Pulmonary artery endothelial cell (primary cell): ENCODE results near the gene ATRIP. TPM values are rescaled to one million over a fixed set of nuclear protein-coding genes. Genes with fewer than 3 reads are reported as not detected.

Source experiments
- DNase-seq: peaks from one replicate; pipeline ENCODE4 v3.0.0-alpha.2; 2011; ENCODE audit warnings: low read depth, low spot score
- total RNA-seq: library from RNA; depleted of rRNA; stranded (reverse); fragments of >200 nt; gene quantifications from 2 replicates; pipeline ENCODE4 v1.2.3, GENCODE V29; 2014

The ATRIP gene
- total RNA-seq, 1 donor from 2014 or later: 9.2 TPM

DNA sequence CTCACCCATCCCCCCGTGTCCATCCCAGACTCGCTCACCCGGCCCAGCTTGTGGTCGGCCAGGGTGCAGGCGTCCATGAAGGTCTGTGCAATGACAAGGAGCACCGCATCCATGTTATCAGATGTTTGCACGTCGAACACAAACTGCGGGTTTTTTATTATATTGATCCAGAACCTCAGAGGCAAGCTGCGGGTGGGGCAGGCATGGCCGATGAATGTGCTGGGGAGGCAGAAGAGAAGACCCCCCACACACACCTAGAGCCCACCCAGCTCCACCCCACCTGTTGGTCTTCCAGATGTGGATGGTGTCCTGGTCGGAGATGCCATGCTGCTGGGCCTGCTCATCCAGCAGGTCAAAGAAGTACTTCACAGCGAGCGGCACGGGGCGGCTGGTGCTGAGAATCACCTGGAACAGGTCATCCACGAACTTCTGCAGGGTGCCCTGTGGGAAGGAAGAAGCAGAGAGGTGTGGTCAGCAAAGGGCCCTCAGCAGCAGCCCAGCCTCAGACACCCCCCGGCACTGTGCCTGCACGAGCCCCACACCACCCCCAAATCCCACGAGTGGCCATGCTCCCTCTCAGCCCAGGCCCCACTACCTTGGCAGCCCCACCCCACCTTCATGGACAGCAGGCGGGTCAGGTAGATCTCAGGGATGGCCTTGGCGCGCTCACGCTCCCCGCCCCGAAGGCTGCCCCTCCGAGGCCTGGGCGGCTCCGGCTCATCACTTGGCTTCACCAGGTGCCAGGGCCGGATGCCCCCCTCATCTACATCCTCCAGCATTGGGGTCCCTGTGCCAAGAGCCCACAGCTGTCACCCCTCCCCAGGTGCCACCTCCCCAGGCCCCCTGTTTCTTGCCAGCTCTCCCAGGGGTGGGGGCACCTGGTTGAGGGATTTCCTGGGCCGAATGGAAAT, 37.0 kb upstream of the ATRIP start:
- no peak for DNase-seq

DNA sequence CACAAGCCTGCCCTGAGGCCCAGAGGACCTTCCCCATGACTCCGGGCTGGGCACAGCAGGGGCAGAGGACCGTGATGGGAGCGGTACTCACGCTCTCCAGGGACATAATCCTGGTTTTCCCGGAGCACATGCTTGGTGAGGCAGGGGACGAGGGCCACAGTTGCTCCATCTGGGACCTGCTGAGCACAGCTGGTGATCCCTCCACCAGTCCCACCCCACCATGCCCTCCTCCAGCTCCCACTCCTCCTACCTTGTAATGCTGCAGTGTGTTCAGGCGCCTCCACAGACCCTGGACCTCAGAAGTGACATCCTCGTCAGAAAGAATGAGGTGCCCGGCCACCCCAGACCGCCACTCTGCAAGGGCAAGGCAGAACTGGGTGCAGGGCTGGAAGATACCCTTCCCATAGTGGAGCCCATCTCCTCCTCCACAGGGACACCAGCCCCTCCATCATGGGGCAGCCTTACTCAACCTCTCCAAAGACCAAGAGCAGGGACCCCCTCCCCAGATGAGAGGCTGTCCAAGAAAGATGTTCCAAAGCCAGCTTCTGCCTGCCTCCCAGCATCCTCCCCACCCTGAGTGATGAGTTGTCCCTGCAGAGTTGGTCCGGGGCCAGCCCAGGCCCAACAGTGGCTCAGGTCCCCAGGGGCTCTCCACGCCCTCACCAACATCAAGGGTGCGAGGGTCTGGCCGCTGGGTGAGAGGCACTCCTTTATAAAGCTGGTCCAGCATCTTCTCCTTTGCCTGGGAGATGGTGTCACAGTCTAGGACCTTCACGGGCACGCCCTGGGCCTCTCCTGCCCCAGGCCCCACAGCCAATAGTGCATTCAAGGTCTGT, 36.1 kb upstream of the ATRIP start:
- DNase-seq: no peak

DNA sequence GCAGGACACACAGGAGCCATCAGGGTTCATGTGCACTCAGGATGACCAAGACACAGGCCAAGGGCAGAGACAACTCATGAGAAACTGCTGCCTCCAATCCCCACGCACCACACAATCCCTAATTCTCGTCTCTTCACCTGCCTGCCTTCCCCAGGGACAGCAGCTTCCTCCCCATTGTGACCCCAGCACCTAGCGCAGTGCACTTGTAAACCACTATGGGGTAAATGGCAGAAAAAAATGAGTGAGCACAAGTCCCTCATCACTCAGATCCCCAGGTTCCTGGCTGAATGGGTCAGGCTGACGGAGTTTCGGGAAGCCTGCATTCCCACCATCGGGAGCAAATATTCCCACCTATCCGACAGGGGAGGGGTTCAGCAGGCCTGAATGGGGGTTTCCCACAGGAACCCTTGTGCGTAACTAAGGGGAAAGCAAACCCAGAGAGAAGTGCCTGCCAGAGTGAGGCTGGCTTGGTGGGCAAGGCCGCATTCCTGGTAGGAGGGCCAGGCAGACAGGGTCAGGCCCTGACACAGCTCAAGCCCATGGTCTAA, 35.4 kb upstream of the ATRIP start:
- no peak for DNase-seq

DNA sequence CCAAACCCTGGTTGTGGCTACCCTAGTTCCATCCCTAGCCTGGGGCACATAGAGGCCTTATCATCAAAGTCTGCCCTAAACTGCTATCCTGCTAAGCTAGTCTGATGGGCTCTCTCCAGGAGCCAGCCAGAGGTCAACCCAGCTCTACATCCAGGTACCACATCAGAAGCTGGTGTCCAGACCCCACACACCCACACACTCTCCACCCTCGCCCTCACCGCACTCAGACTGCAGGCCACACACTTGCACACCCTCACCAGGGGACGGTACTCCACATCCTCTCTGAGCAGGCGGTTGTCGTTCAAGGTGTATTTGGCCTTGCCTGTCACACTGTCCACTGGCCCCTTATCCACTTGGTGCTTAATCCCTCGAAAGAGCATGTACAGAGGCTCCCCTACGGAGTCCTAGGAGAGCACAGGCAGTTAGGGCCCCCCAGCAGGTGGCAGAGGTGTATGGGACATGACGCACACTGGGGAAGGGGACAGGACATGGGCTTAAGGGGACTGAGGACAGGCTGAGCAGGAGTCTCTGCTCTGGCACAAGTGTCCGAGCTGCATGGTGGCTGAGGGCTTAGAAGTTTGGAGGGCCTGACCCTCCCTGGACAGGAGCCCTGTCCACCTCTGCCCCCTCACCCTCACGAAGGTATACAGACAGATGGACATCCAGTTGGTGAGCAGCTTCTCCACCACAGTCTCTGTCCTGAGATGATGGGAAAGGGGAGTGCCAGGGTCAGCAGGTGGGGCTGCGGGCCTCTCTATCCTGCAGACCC, 34.7 kb upstream of the ATRIP start:
- no peak for DNase-seq

DNA sequence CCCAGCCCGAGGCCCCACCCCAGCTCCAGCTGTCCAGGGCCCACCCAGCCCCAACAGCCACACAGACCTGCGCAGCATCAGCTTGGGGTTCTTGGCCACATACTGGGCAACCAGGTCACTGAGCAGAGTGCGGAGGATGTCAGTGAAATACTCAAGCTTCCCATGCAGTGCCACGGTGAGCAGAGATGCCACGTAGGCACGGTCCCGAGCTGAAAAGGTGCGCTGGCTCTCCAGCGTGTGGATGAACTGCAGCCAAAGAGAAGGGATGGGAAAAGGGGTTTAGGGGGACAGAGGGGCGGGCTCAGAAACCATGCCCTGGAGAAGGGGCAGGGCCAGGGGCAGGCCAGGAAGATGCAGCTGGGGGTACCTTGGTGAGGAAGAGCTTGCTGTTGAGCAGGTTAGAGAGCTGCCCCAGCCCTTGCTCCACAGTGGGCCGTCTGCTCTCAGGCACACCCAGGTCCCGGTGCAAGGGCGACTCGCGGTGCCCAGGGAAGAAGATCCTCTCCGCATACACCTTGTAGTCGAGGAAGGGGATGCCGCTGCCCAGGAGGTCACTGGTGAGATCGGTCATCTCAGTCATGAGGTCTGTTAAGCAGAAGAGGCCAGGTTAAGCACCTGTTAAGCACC, 34.0 kb upstream of the ATRIP start:
- DNase-seq: no peak

DNA sequence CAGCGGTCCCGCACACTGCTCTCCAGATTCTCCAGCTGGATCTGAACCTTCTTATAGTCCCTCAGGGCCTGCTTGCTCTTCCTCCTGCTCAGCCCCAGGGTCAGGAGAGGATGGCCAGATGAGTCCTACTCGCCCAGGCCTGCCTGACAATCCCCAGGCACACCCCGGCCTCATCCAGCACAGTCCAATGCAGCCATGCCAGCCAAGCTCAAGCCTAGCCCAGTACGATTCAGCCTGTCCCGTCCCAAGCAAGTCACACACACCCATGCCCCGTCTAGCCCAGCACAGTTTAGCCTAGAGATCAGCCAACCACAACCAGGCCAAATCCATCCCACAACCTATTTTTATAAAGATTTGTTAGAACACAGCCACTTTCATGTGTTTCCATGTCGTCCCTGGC, 33.5 kb upstream of the ATRIP start:
- no peak for DNase-seq

DNA sequence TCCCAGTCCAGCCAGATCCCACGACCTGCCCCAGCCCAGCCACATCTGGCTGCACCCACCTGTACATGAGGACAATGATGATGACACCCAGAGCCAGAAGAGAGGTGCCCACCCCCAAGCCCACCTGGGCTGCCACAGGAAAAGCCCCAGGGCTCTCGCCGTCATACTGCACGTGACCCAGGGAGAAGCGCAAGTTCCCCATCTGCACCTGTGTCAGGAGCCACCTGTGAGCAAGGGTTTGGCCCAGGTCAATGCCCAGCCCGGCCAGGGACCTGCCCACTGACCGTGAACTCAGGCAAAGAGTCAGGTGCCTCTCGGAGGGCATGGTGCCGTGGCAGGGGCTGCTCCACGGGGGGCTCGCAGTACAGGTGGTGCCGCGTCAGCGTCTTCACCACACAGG, 32.9 kb upstream of the ATRIP start:
- DNase-seq: no peak

DNA sequence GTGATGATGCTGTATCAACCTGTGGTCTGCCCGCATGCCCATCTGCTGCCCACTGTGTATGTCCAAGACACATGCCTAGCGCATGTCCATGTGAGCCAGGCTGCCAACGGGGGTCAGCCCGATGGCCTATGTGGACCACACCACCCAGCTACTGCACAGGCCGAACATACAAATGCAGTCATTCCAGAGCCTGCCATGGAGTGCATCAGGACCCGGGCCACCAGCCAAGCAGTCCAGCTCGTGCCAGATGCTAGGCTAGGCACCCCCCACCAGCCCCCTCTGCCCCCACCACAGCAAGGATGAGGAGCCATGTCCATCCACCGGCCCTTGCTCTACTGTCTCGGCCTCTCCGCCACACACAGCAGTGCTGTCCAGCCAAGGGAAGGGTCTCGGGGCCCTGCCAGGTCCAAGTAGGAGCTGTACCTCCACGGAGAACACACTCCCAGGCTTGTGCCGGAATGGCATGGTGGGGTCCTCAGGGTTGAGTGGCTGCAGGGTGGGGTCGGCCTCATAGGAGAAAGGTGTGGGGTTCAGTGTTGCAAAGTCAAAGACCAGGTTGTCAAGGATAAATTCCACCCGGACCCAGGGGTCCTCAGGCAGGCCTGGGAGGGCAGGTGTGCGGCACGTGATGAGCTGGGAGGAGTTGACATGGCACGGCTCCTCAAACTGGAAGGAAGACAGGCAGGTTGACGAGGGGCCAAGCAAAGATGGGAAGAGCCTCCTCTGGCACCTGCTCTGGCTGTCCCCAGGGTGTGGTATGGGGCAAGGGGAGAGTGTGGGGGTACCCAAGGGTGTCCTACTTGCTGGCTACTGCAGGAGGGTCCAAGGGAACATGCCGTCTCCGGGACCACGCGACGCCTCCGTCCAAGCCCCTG, 31.9 kb upstream of the ATRIP start:
- DNase-seq: no peak

DNA sequence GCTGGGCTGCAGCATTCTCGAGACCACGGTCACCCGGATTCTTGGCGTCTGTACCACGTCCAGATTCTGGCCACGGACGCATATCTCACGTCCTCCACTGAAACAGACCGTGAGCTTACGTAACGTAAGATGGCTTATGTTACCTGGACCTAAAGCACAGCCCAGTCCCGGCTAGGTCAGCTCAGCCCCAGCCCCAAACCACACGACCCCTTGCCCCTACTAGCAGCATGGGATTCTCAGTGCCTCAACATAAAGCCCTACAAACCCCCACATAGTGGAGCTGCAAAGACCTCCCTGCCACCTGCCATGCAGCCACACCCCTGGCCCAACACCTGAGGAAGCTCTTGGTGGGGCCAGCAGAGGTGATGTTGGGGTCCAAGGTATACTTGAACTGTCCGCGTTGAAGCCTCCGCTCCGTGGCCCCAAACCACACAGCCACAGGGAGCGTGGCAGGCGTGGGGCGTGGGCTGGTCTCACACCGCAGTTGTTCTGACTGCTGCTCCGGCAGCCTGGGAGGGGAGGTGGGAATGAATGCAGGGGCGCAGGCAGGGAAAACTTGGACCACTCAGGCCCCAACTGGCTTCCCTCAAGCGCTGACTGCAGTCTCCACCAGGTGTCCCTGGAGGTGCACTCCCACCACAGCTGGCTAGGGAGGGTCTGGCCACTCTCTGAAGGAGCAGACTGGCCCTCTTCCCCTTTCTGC, 31.1 kb upstream of the ATRIP start:
- no peak for DNase-seq

DNA sequence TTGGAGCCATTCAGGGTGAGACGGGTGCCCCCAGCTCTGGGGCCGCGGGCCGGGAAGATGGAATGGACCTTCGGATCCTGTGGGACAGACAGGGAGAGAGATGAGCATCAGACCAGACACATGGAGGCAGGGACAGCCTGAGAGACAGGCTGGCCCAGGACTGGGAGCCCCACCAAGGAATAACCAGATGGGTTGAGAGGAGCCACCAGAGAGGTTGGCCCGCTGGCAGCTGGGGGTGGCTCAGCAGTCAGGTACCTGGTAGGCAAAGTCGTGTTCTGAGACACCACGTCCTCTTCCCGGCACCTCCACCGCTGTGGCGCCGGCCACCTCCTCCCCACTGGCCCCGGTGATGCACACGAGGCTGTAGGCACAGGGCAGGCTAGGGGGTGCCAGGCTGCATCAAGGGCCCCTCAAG, 30.4 kb upstream of the ATRIP start:
- DNase-seq: no peak

DNA sequence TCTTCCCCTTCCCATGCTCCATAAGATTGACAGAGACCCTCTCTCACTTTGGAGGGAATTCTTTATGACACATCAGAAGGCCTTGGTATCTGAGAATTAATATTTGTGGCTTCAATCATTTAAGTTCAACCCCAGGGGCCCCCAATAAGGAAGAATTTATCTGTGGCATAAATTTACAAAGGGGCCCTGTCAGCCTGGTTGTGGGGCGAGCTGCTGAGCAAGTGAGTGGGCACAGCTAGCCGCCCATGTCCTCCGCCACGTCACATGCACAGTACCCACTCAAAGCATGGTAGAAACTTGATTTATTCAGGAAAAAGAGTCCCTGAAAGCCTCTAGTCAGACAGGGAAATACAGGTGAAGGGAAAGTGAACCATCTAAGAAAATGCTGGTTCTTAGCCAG, 30.0 kb upstream of the ATRIP start:
- DNase-seq: no peak

DNA sequence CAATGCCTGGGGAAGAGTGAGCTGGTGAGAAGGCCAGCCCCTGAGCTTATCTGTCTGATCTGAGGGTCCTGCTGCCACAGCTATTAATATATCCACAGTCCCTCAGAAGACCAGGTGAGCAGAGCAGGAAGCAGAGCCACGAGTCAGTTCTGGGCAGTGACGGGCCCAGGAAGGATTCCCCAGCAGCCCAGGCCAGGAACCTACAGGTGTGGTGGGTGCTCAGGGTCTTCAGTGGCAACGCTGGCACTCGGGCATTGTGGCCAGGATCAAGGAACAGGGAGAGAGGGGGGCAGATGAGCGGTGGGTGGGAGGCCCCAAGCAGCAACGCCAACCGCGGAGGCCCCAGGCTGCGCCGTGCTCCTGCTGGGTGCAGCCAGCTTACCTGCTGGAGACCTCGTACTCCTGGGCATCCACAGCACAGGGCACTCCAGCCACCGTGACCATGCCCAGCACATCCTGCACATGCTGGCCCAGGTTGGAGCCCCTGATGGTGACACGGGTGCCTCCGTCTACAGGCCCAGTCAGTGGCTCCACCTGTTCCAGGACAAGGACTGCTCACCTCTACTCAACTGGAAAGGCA, 28.9 kb upstream of the ATRIP start:
- no peak for DNase-seq

DNA sequence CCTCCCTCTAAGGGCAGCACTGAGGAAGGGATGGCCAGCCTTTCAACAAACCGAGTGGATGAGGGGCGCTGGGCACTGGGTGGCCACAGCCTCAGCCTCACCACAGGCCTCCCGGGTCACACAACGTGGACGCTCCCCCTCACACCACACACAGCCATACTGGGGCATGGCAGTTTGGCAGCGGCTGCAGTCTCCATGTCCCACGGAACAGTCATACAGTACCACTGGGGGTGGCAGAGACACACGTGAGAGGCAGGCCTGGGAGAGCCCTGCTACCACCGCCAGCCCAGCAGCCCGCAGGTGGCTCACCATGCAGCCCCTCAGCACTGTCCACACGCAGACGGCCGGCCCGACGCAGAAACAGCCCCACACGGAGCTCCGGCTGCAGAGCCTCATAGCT, 28.4 kb upstream of the ATRIP start:
- no peak for DNase-seq

DNA sequence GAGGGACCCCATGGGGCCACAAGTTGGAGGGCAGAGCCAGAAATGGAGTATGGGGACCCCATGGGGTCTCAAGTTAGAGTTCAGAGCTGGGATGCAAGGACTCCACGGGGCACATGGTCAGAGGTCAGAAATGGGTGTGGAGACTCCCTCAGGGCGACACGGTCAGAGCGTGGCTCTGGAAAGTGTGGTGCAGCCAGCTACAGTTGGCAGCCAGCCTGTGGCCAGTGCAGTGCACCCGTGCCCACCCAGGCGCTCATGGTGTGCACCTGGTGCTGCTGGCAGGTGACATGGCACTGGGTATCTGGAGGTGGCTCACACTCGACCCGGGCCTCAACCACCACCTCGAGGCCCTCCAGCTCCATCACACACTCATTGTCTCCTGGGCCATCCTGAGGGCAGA, 27.9 kb upstream of the ATRIP start:
- no peak for DNase-seq

DNA sequence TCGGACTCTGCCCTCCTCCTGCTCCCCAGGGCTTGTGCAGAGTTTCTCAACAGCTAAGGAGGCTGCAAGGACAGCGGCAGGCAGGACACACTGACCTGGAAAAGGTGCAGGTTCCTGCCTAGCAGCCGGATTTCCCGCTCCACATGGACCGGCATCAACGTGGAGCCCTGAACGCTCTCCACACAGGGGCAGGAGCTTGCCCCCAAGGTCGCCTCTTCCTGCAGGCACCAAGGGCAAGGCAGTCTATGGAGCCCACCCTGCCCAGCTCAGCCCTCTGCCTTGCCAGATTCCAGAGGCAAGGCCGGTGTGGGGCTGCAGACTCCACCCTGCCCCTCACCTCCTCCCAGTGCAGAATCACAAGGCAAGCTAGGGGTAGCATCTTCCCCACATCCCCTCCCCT, 27.4 kb upstream of the ATRIP start:
- no peak for DNase-seq

DNA sequence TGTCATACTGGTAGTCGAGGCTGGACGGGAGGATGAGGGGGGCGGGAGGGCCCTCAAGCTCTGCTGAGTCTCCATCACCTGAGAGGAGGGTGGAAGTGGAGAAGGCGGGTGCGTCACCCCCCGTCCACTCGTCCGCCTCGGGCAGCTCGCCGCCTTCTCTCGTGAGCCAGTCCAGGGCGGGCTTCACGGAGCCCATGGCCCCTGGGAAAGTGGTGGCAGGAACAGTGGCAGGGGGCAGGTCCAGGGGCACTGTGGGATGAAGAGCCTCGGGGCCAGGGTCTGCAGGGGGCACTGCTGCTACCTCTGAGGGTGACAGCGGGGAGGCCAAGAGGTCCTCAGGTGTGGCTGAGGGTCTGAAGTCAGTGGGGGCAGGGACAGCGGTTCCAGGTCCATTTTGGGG, 26.9 kb upstream of the ATRIP start:
- DNase-seq: no peak

DNA sequence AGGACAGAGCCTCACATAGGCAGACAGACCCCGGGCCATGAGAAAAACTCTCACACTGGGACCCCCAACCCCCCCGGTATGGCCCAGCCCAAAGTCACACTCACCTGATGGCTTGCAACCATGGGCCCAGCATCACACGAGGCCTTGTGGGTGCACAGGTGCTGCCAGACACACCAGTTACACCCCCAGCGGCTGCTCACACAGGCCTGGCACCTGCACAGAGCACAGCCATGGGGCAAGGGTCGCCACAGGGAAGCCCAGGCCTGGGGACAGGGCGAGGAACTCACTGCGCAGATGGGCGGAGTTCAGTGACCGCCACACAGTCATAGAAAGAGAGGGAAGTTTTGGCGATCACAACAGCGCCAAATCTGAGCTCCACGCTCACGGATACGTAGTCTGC, 26.0 kb upstream of the ATRIP start:
- DNase-seq: no peak

DNA sequence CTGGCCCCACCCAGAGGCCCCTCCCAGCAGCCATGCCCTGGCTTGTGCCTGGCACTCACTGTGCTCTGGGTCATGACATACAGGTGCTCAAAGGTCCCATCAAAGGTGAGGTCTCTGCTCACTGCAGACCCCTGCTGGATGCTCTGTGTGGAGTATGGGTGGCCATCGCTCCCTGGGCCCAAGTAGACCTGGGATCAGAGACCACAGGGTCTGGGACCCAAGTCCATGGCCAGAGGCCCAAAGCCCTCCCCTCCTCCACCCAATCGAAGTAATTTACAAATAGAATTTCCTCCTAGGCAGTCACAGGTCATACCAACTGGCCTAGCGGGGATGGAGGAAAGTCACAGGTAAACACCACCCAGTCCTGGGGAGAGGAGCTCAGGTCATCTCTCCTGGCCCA, 24.3 kb upstream of the ATRIP start:
- DNase-seq: no peak

DNA sequence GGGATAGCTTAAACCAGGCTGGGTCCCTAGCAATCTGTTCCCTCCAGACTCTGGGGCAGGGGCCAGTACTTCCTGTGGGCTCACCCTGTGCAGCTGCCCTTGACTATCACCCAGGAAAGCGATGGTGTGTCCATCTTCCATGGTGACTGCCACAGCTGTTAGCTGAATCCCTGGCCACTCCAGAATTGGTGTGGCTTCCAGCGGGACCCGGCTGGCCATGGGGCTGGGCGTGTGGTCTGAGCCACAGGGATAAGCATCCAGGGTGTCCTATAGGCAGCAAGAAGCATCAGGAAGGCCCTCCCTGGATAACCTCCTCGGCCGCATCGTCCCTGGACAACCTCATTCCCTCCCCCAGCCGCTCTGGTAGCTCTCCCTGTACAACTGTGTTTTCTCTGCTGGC, 23.9 kb upstream of the ATRIP start:
- DNase-seq: no peak
